HG02642 (cell line): ENCODE measurements around the gene VEGFB.

ENCODE experiments used
- ATAC-seq: cut with Tn5 transposase; IDR thresholded peaks from one replicate; pipeline ENCODE4 v1.9.1; 2021; ENCODE audit warnings: mild to moderate bottlenecking; ENCODE audit not compliant: unreplicated experiment, poor library complexity

Gene VEGFB

GRCh38 chr11:64258356-64258755 is 24.0 kb downstream of the VEGFB start:
- no peak for ATAC-seq

GRCh38 chr11:64258946-64259532 is 24.7 kb downstream of the VEGFB start:
- ATAC-seq, result no peak

DNA sequence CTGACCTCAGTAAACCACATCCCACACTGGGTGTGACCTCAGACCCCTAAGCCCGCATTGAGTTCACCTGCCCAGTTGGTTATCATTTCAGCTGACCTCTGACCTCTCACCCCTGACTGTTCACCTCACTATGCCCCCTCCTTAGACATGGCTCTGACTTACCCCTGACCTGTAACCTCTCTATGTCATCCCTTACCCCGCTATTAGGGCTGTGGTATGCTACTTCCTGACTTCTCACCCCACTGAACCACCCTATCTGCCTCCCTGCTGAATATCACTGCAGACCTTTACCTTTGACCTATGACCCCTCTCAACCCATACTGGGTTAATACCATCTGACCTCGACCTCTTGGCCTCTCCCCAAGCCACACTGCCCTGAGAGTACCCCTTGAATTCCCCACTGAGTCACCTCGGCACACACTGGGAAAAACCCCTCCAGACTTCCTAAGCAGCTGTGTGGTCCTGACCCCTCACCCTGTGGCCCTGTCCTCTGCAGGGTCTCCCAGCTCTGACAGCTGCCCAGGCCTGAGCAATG is 25.2 kb downstream of the VEGFB start:
- no peak for ATAC-seq

- ATAC-seq, result no peak
These were observed 25.8 kb downstream of the VEGFB start for GRCh38 chr11:64260147-64260708.

GRCh38 chr11:64261556-64262080 is 27.2 kb downstream of the VEGFB start:
- no peak for ATAC-seq

DNA sequence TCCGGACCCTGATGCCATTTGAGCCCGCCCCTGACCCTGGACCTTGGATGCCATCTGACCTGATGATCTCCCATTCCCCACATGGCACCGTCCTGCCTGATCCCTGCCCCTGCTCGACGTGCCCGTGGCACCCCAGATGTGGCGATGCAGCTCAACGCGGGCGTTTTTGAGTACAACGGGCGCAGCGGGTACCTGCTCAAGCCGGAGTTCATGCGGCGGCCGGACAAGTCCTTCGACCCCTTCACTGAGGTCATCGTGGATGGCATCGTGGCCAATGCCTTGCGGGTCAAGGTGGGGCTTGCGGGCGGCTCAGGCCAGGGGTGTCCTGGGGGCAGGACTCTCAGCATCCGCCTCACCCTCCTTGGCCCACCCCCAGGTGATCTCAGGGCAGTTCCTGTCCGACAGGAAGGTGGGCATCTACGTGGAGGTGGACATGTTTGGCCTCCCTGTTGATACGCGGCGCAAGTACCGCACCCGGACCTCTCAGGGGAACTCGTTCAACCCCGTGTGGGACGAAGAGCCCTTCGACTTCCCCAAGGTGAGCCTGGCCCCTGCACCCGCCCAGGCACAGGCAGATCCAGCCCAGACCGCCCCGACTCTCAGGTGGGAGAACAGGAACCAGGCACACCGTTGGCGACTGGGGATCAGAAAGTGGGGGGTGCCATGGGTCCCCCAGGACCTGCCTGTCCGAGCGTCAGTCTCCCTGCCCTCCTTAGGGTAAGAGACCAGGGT is 28.1 kb downstream of the VEGFB start:
- no peak for ATAC-seq

- no peak for ATAC-seq
These were observed 28.9 kb downstream of the VEGFB start for GRCh38 chr11:64263021-64263946.

- no peak for ATAC-seq
These were observed 29.5 kb downstream of the VEGFB start for GRCh38 chr11:64263947-64264317.

DNA sequence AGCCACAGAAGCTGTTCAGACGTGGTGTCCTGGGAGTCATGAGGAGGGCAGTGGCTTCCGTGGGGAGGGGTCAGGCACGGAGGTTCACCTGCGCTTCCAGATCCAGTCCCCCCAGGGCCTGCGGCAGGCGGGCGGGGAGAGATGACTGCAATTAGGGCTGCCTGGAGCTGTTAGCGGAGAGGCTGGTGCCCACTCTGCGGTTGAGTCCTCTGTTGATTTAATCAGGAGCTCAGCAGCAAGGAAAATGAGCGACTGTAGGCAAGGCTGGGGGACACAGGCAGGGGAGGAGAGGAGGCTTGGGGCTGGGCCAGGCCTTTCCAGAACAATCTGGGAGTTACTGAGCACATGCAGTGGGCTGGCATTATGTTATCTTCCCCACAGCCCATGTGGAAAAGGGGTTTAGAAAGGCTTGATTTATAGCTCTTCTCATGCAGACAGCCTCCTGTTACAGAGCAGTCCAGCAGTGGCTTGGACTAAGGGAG is 30.0 kb downstream of the VEGFB start:
- no peak for ATAC-seq

GRCh38 chr11:64265176-64266160 is 31.1 kb downstream of the VEGFB start:
- no peak for ATAC-seq

DNA sequence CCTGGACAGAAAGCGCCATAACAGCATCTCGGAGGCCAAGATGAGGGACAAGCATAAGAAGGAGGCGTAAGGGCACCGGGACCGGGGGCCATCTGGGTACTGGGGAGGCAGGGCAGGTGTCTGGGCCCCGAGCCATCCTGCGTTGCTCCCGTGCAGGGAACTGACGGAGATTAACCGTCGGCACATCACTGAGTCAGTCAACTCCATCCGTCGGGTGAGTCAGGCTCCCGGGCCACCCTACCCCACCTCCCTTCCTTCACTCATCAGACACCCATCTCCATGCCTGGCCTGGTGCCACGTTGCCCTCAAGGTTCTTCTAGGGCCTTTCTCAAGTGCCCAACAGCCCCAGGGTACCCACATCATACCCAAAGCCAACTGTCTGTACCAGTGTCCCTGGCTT is 32.0 kb downstream of the VEGFB start:
- no peak for ATAC-seq

- ATAC-seq, result no peak
These were observed 33.0 kb downstream of the VEGFB start for GRCh38 chr11:64267207-64267945.

DNA sequence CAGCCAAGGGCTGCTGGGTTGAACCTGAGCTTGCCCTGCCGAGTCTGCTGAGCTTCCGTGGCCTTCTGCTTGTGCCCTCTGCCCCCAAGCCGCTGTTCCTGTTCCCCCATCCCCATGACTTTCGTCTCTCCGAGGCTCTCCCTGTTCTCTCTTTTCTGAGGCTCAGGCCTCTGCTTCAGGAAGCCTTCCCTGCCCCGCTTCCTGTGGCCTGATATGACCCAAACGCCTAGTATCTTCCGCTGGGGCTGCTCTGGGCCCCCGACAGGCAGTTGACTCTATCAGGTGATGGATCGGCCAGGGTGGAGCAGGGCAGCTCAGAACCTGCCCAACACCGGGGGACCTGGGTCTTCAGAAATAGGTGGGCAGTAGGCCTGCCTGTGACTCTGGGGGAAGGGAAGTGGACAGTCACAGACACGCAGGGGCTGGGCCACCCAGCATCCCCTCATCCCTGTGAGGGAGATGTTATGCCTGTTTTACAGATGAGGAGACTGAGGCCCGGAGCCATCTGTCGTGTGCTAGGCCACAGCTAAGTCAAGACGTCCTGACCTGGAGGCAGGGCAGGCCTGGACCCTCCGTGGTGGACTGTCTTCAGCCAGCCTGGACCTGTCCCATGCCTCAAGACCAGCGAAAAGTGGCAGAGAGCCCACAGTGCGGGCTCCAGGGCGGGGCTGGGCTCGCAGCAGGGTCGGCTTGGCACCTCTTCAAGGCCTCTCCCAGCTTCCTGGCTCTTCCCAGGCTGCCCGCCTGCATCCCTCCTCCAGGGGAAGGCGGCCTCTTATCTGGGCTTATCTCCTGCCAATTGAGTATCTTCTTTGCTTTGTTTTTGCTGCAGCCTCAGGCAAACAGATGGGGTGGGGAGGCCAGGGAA is 33.9 kb downstream of the VEGFB start:
- no peak for ATAC-seq

- ATAC-seq, result peak; percentile 10
These were observed 34.6 kb downstream of the VEGFB start for GRCh38 chr11:64268893-64269539.

DNA sequence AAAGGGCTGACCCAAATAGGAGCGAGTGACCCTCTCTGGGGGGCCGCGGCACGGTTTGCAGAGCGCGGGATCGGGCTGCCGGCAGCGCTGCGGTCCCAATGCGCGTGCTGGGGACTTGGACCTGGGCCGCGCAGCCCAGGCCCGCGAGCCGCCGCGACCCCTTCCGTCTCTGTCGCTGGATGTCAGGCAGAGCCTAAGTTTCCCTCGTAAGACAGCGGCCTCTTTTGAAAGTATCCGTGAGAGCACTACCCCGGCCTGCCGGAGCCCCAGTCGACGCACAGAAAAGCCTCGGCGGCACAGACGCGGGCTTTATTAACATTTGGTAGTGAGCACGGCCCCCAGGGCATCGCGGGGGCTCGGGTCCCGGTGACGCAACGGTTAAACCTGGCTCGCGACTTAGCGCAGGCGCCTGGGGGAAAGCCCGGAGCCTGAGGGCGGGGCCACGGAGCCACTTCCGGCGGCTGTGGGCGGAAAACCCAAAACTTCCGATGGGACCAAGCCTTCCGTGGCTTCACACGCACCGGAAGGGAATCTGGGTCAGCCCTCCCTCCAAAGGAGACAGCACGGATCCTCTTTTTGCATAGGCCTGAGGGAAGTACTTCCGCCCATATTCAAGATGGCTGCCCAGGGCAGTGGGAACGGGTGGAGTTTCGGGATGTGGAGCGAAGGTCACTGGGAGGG is 35.3 kb downstream of the VEGFB start:
- ATAC-seq, result peak; percentile 74

DNA sequence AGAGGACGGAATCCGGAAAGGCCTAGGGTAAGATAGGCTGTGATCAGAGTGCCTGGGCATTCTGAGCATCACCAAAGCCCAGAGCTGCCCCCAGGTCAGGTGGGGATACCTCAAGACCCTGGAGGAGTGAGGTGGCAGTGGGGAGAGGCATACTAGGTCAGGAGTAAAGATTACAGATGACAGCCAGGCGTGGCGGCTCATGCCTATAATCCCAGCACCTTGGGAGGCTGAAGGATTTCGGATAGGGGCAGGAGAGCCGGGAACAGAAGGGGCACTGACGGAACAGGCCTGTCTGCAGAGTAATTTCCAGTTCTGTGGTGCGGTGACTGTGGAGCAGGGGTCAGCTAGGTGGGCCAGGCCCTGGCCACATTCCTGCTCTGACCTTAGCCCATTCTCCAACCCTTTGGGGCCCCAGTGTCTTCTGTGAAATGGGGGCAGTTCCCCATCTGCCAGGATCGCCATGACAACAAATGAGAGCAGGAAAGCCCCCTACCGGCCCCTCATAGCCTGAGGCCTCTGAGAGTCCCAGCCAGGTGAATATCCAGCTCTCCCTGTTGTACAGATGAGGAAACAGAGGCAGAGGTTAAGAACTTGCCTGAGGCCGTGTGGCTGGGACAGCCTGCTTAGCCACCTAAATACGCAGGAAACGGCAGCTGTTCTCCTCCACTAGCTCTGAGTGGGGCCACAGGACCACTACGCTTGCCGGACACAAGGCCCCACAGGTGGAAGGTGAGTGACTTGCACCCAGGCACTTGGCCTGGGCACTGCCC is 40.8 kb downstream of the VEGFB start:
- no peak for ATAC-seq
